ENCODE results near the gene B3GNT5. TPM values are rescaled to one million over a fixed set of nuclear protein-coding genes. Genes with fewer than 3 reads are reported as not detected.

B3GNT5 gene
- total and polyA plus RNA-seq, 10 of the 15 experiments (the other 5 are each of a cell fraction or from before 2014, with no cell fraction given), result 0.24 to 1.1 (median 0.48) TPM

GRCh38 chr3:183285828-183286457 is 32.9 kb downstream of the B3GNT5 start (continued):
- TF ChIP-seq ZBTB40 (IDR thresholded peaks at IDR 0.05; ENCODE audit: borderline replicate concordance), result peak; percentile 56; the same call in 1 of the 2 replicates
- TF ChIP-seq SRF (IDR thresholded peaks at IDR 0.05; ENCODE audit: low read depth in 2 of 2, low read length in 2 of 2), result no peak
- TF ChIP-seq HDGF (IDR thresholded peaks at IDR 0.05), result no peak
- TF ChIP-seq PKNOX1 (IDR thresholded peaks at IDR 0.05), result peak; percentile 52
- TF ChIP-seq BACH1 (IDR thresholded peaks at IDR 0.05; ENCODE audit: borderline replicate concordance), result peak; percentile 87; the same call in 1 of the 2 replicates
- TF ChIP-seq PML (IDR thresholded peaks at IDR 0.05; ENCODE audit: low read length), result no peak
- TF ChIP-seq RAD21 (IDR thresholded peaks at IDR 0.05; ENCODE audit: insufficient read depth, low read depth, low read length), result no peak
- TF ChIP-seq STAT1 (conservative IDR thresholded peaks at IDR 0.05), result no peak
- TF ChIP-seq ZBTB4 (CRISPR knock-in tag; IDR thresholded peaks at IDR 0.05), result no peak
- TF ChIP-seq IRF4 (IDR thresholded peaks at IDR 0.05; ENCODE audit: low read depth, low read length), result peak; percentile 52; the same call in 1 of the 2 replicates
- peak; percentile 82 for TF ChIP-seq RFX5 (IDR thresholded peaks at IDR 0.05; ENCODE audit: low read depth, low read length)
- TF ChIP-seq ZZZ3 (IDR thresholded peaks at IDR 0.05; ENCODE audit: control insufficient read depth, insufficient read length, low read depth), result no peak
- no peak for TF ChIP-seq CHD4 (IDR thresholded peaks at IDR 0.05)
- no peak for TF ChIP-seq TARDBP (IDR thresholded peaks at IDR 0.05; ENCODE audit: borderline replicate concordance)
- peak; percentile 96 for TF ChIP-seq ZNF687 (IDR thresholded peaks at IDR 0.05)
- TF ChIP-seq NR2F1 (conservative IDR thresholded peaks at IDR 0.05), result peak; percentile 79
- TF ChIP-seq EZH2 (IDR thresholded peaks at IDR 0.05; ENCODE audit: borderline replicate concordance, control insufficient read depth, low read depth, low read length), result no peak
- no peak for TF ChIP-seq POU2F2 (IDR thresholded peaks at IDR 0.05; ENCODE audit: borderline replicate concordance, low read depth, low read length)
